ENCODE results near the gene CDH16.
A peak's percentile ranks its signal among the peaks of the same experiment; 100 is the strongest.

Gene CDH16

DNA sequence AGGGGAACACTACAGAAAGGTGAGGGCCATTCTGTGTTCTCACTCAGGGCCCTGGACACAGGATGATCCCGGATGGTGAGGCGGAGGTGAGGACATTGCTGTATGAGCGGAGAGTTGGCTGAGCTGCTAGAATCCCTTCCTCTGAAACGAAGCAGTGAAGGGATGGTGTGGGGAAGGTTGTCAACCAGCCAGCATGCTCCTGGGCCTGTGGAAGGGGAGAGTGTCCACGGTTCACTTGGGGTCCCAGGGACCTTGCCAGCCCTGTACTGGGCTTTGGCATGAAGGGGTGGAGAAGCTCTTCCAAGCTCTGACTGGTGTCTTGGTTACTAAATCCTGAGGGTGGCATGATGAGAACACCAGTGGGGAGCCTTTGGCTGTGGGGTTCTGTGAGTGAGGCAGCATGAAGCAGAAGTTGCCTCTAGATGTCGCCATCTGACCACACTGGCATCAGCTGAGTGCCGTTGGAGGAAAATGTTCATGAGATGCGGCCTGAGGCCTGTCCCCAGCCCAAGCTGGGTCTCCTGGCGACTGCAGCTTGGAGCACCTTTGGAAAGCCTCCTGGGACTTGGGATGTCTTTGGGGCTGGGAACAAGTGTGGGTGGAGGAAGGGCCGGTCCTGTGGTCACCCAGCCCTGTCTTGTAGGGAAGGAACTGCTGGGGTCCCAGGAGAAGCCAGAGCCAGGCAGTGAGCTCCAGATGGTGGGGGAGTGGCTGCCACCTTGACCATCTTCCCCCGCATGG lies 23.6 kb downstream of the CDH16 start:
- DNase-seq (ENCODE audit: low spot score), result peak; percentile 74

DNA sequence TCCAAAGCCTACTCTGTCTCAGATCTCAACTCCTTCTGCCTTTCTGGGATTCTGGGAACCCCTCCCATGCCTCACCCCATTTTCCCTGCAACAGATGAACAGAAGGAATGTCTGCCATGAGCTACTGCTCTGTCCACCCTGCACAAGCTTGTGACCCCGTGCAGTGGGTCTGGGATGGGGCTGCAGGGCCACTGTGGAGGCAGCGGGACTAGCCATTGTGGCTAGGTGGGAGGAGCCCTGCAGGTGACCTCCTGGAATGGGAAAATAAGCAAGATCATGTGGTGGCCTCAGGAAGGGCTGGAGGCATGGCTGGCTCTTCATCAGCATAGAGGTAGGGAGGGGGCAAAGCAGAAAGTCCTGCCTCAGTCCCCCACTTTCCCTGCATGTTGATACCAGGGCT lies 24.6 kb downstream of the CDH16 start:
- DNase-seq (ENCODE audit: low spot score), result no peak

GRCh38 chr16:66891797-66892196 lies 26.9 kb downstream of the CDH16 start:
- no peak for DNase-seq (ENCODE audit: low spot score)

DNA sequence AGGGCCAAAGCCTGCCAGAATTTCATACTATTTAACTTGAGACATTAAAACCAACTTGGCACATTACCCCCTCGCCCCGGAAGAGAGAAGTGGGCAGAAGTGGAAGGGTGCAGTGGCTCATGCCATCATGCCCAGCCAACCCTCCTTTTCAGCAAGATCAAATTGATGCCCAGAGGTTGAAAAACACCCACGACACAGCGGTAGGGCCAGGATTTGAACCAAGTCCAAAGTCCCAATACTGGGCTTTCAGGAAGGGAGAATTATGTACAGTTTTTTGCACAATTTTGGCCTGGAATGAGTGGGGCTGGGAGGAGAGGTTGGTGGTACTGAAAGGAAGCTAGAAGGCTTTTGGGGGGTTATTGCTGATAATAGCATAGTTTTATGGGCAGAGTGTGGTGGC lies 27.3 kb downstream of the CDH16 start:
- no peak for DNase-seq (ENCODE audit: low spot score)

DNA sequence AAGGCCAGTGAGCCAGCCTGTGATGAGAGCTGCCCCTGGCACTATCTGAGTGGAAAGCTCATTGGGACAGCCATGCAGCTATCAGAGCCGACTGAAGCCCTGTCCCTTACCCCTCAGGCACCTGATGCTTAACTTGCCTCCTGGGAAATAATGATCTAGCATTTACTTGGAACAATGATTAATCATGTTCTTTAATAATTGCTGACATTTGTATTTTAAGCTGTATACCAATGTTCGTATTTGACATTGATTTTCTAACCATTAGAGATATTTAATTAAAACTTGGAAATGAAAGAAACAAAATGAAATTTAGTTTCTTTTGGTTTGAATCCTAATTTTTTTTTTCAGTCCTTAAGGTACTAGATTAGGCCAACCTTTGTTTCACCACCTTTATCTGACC lies 27.9 kb downstream of the CDH16 start:
- no peak for DNase-seq (ENCODE audit: low spot score)

DNA sequence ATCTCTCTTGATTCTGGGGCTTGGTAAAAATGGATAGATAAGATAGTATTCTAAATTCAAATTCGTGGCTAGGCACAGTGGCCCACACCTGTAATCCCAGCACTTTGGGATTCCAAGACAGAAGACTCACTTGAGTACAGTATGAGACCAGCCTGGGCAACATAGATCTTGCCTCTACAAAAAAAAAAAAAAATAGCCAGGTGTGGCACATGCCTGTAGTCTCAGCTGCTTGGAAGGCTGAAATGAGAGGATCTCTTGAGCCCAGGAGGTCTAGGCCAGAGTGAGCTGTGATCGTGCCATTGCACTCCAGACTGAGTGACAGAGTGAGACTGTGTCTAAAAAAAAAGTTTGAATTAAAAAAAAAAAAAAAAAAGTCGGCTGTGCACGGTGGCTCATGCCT lies 29.1 kb downstream of the CDH16 start:
- no peak for DNase-seq (ENCODE audit: low spot score)

GRCh38 chr16:66888647-66889615 lies 29.8 kb downstream of the CDH16 start:
- DNase-seq (ENCODE audit: low spot score), result no peak

DNA sequence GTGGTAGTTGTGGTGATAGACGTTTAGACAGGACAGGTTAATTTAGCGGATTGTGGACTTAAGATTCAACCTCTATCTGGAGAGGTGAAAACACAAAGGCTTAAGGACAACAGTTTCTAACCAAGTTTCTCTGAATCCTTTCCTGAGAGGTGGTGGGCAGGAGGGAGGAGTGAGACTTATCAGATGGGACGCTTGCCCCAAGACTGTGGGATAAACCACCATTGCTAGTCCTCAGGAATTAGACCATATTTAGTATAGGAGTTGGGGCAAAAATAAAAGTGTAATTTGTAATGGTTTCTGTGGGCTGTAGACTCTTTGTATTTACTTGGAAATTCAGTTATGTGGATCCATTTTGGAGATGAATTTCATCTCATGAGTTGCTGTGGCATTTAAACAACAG lies 31.8 kb downstream of the CDH16 start:
- DNase-seq (ENCODE audit: low spot score), result no peak

DNA sequence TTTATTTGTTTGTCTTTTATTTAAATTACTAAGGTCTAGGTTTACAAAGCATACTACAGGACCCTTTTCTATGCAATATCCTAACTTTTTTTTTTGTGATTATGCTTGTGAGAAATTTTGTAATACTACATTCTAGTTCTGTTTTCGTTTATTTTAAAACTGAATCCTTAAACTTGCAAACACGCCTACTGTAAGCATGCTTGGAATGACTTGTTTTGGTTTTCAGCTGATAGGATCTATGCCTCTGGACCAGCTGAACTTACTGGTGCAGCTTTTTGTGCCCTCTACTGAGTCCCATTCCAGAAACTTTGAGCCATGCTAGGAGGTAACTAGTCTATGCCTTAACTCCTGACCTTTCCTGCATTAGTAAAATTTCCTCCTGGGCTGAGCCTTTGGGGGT lies 32.4 kb downstream of the CDH16 start:
- no peak for DNase-seq (ENCODE audit: low spot score)

DNA sequence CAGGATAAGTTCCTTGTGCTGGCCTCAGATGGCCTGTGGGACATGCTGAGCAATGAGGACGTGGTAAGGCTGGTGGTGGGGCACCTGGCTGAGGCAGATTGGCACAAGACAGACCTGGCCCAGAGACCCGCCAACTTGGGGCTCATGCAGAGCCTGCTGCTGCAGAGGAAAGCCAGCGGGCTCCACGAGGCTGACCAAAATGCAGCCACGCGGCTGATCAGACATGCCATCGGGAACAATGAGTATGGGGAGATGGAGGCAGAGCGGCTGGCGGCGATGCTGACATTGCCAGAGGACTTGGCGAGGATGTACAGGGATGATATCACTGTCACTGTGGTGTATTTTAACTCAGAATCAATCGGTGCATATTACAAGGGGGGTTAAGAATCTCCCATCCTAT lies 33.2 kb downstream of the CDH16 start:
- no peak for DNase-seq (ENCODE audit: low spot score)

- DNase-seq (ENCODE audit: low spot score), result no peak
Observed at GRCh38 chr16:66882702-66883101, 36.0 kb downstream of the CDH16 start.

- DNase-seq (ENCODE audit: low spot score), result no peak
Observed at GRCh38 chr16:66881964-66882508, 36.6 kb downstream of the CDH16 start.

DNA sequence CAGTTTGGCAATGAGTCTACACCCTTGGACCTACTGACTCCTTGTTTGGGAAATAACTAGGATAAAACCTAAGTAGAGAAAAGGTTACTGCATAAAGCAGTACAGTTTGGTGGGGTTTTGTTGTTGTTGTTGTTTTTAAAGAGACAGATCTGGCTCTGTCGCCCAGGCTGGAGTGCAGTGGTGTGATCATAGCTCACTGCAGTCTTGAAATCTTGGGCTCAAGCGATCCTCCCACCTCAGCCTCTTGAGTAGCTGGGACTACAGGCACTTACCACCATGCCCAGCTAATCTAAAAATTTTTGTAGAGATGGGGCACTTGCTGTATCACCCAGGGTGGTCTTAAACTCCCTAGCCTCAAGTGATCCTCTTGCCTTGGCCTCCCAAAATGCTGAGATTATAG lies 37.1 kb downstream of the CDH16 start:
- DNase-seq (ENCODE audit: low spot score), result no peak

DNA sequence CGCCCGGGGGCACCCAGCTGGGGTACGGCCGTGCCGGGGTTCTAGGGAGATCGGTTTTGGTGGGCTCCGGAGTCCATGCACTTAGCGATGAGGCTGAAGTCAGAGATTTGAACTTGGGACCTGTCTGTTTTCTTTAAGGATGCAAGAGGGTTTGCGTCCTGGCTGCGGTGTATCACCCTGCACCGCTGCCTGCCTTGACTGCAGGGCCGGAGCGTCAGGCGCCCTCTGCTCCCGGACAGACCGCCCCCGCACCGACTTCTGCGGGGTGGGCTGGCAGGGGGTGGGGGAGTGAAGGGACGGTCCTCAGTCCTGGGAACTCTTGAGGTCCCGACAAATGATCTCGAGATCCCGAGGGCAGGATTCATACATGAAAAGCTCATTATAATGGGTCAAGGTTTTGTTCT lies 37.7 kb downstream of the CDH16 start:
- no peak for DNase-seq (ENCODE audit: low spot score)

DNA sequence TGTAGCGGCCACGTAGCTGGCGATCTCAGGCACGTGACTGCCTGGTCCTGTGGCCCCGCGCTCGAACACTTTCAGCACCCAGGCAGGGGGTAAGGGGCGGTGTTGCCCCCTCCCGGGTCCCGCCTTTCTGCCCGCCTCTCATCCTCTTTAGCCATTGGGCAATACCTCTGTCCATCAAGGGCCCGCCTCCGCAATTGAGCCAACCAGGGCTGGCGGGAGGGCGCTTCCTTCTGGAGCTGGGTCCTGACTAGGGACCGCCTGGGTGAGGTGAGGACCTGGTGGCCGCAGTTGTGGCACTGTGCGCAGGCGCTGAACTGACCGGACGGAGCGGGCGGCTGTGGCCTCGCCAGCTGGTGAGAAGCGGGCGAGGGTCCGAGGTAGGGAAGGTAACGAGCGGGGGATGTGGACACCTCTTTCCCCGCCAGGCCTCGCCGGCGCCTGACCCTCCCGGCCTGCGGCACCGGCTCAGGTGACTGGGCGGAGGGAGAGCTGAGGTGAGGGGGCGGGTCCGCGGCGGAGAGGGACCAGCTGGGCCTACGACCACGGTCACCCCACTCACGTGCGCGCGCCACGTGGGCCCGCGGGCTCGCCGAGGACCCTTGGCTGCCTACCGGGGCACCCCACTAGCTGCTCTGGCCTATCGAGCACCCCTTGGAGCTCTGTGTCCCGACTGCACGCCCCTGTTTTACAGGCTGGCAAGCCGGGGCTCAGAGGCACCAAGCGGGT lies 38.2 kb downstream of the CDH16 start, which contains the start of gene PDP2:
TSS of gene PDP2 (plus strand) at position 228 of the 726 bp plus-strand sequence. CDS start 3,770 bp downstream, outside the sequence.
- DNase-seq (ENCODE audit: low spot score), result peak; percentile 95

- no peak for DNase-seq (ENCODE audit: low spot score)
Observed at GRCh38 chr16:66878067-66878466, 40.6 kb downstream of the CDH16 start.

DNA sequence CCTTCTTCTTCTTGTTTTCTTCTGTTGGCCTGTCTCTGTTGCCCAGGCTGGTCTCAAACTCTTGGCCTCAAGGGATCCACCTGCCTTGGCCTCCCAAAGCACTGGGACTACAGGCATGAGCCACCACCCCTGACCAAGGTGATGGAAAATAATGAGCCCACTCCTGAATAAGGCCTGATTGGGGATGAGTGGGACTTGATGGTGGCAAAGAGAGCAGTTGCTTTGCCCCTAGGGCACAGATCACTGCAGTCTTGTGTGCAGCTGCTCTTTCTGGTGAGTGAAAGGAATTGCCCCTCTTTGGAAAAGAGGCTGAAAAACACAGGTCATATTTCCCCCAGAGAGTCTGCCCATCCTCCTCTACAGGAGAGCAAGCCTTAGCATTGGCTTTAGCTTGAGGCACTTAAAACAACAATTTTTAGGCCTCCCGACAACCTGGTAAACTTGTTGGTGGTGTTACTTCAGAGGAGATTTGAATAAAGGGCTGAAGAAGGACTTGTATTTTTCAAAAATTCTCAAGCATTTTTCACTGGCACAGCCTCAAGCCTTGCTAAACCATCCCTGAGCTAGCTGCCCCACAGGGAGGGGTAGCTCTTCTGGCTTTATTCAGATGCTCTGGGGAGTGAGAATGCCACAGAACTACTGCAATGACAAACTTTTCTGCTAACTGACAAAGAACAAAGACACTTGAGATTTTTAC lies 44.5 kb downstream of the CDH16 start:
- no peak for DNase-seq (ENCODE audit: low spot score)

DNA sequence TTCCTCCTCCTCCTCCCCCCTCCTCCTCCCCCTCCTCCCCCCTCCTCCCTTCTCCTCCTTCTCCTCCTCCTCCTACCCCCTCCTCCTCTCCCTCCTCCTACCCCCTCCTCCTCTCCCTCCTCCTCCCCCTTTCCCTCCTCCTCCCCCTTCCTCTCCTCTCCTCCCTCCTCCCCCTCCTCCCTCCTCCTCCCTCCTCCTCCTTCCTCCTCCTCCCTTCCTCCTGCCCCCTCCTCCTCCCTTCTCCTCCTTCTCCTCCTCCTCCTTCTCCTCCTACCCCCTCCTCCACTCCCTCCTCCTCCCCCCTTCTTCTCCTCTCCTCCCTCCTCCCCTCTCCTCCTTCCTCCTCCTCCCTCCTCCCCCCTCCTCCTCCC lies 45.0 kb downstream of the CDH16 start:
- no peak for DNase-seq (ENCODE audit: low spot score)

DNA sequence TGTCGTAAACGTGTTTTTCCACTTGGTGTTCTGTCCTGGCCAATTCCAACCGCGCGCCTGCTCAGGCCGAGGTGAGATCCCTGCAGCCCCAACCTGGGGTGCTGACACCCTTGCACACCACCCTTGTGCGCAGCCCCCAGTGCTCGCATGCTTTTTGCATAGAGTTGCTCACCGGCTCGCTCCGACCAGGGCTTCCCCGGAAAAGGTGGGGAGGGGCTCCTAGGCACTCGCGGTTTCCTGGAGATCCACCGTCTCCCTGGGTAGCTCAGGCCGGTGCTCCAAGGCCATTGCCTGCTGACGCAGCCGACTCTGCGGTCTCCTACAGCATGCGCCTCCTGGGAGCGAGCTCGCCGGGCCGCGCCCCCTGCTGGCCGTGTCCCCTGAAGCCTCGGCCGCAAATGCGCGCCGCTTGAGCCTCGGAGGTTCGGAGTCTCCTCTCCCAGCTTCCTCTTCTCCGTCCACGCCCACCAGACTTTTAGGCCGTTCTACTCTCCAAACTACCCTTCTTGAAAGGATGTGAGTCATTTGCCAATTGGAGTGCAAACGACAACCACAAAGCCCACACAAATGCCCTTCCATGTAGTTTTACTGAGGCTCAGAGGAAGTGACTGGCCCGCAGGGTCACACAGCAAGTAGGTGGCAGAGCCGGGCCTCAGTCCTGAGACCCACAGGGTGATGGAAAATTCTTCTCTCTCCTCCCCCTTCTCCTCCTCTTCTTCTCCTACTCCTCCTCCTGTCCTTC lies 45.6 kb downstream of the CDH16 start:
- peak; percentile 93 for DNase-seq (ENCODE audit: low spot score)

DNA sequence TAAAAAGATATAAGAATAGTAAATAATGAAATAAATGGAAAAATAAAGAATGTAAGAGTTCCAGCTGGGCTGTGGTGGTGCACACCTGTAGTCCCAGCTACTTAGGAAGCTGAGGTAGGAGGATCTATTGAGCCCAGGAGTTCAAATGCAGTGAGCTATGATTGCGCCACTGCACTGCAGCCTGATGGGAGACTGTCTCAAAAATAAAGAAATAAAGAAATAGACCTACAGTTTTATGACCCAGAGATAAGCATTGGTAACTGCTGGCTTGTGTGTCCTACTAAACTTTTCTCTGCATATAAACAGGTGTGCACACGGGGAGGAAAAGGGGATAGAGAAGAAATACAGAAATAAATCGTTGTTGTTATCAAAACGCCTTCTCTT lies 46.1 kb downstream of the CDH16 start:
- no peak for DNase-seq (ENCODE audit: low spot score)

- no peak for DNase-seq (ENCODE audit: low spot score)
Observed at GRCh38 chr16:66871840-66872239, 46.8 kb downstream of the CDH16 start.

Measured in AG08396 (cell line).